GM12865 (cell line): Measurements from ENCODE around the gene SAP30BP.

ENCODE experiments used
- DNase-seq: peaks from one replicate; pipeline ENCODE4 v3.0.0; 2010; ENCODE audit warnings: low read depth
- H3K4me3 ChIP-seq: 2 replicates; pipeline ENCODE4 v1.5.1; 2011; ENCODE audit warnings: mild to moderate bottlenecking, low read depth, low read length, control low read depth
- CTCF ChIP-seq: IDR thresholded peaks from 2 replicates; pipeline ENCODE4 v1.5.1; 2011; ENCODE audit warnings: low read length, control low read depth, low read depth, inconsistent platforms; ENCODE audit not compliant: insufficient read depth; ENCODE audit errors: missing control alignments

The SAP30BP gene

DNA sequence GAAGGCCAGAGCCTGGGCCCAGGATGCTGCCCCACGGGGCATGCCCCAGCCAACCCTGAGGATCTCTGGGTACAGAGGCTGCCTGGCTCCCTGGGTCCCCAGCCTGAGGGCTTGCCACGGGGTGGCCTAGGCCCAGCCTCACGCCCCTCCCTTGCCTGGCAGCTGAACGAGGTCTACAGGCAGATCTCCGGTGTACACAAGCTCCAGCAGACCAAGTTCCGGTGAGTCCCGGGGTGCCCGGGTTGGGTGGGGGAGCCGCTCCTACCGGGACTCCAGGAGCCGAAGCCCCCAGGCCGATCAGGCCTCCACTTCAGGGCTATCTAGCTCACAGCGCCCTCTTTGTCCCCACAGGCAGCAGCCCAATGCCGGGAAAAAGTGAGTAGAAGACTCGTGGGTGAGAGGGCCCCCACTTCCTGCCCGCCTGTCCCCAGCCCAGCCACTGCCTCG, 73.5 kb downstream of the SAP30BP start:
- no peak for TF ChIP-seq CTCF
- DNase-seq: no peak
- no peak overlapping the region for H3K4me3 ChIP-seq

GRCh38 chr17:75742337-75742736, 75.2 kb downstream of the SAP30BP start:
- no peak overlapping the region for H3K4me3 ChIP-seq
- no peak for DNase-seq

GRCh38 chr17:75743625-75744206, 76.6 kb downstream of the SAP30BP start:
- no peak for TF ChIP-seq CTCF
- H3K4me3 ChIP-seq: no peak overlapping the region
- DNase-seq: no peak

More at GRCh38 chr17:75742337-75742736, 75.2 kb downstream of the SAP30BP start:
- TF ChIP-seq CTCF: no peak

GRCh38 chr17:75748706-75749105, 81.6 kb downstream of the SAP30BP start:
- no peak for TF ChIP-seq CTCF
- no peak overlapping the region for H3K4me3 ChIP-seq
- DNase-seq: no peak

DNA sequence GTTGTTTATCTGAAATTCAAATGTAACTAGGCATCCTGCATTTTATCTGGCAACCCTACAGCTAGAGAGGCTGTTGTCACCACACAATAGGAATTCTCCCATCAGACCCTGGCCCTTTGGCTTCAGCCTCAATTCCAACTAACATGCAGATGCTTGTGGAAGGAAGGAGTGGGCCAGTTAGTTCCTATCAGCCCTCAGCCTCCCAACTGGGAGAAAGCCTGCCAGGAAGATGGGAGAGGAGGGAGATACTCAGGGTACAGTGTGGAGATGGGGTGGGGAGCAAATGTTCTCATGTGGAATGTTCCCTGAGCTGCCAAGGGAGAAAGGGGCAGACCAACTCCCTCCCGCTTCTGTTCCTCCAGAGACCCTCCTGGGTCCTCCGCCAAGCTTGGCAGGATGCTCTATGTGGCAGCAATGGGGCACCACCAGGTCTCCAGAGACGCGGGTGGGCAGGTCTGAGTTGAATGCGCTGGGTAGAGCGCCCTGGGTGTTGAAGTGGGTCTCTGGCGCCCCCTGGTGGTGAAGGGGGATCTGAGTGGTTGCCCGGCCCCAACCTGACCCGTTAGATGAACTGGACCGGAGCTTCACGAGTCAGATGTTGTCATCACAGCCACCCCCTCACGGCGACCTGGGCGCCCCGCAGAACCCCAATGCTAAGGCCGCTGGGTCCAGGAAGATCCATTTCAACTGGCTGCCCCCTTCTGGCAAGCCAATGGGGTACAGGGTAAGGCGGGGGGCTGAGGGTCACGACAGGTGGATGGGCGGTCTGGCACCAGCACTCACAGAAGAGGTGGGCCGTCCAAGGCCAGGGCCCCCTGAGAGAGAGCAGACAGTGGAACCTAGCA, 82.6 kb downstream of the SAP30BP start:
- TF ChIP-seq CTCF: peak; percentile 92

DNA sequence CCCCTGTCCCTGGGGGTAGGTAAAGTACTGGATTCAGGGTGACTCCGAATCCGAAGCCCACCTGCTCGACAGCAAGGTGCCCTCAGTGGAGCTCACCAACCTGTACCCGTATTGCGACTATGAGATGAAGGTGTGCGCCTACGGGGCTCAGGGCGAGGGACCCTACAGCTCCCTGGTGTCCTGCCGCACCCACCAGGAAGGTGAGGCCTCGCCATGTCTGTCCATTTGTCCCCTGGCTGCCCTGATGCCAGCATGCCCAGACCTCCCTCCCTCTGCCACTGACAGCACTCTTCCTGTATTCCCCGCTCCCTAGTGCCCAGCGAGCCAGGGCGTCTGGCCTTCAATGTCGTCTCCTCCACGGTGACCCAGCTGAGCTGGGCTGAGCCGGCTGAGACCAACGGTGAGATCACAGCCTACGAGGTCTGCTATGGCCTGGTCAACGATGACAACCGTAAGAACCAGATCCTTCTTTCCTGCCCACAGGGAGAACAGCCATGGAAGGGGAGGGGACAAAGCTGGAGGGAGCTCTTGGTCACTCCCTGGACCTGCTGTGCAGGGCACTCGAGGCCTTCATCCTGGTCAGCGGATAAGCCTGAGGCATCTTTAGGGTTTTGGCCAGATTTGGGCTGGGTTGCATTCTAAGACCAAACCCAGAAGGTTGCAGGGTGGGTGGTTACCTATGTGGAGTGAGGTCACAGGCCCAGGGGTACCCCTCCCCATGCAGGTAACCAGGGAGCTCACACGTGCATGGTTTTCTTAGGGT, 83.7 kb downstream of the SAP30BP start:
- DNase-seq: no peak
- no peak for TF ChIP-seq CTCF
- no peak overlapping the region for H3K4me3 ChIP-seq

More for the DNA sequence above, 82.6 kb downstream of the SAP30BP start:
- DNase-seq: peak; percentile 83
- no peak overlapping the region for H3K4me3 ChIP-seq
